ENCODE data around the gene EXOC4.
"Not testable (repeated sequence)": the region's sequence is repeated elsewhere in the genome, so short reads cannot be mapped to it uniquely, and the experiment has no call there.

The EXOC4 gene

DNA sequence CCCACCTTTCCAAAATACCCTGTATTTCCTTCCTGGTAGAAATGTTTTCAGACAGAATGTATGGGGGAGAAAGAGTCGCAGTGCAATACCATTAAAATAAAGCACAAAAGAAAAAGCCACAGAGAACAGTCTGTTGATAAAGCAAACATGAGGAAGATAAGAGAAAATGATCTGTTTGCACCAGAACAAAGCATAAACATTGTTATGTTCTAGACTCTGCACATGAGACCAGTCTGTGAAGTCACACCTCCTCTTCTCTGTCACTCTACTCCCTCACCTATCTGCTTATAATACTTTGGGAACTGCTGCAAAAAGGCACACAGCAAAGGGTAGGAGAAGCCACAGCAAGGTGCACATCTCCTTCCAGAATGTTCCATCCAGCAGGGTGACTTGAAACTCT is 807.0 kb downstream of the EXOC4 start:
- DNase-seq, result no peak

DNA sequence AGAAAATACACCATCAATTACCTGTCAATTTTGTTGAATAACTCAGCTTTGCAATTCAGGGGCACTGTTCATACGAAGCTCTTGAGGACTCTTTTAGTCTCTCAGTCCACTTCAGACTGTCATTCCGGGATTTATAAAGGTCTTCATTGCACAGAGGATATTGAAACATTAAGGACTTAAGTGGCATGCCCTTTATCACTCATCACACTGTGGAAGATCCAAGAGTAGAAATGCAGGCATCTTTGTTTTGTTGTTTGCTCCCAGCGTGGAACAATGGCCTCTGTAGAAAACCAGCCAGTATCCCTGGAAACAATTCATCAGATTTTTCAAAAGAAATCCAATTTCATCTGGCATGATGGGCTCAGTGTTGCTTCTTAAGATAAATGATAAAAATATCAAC is 808.0 kb downstream of the EXOC4 start:
- DNase-seq, result no peak

DNA sequence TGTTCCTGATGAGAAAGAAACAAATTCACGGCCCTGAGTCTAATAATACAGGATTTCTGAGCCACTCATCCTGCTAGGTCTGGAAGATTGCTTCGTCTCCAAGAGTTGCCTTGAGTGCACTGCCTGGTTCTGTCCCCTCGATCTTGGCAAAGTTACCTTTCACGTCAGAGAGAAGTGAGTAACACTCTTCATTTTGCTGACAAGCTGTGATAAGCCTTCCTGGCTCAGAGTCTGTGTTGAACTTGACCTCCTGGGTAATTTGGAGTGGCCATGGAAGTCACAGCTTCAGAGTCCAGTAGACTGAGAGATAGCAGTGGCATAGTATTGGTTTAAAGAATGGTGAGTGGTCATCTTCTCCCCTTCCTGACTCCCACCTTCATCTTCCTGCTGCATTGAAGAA is 809.6 kb downstream of the EXOC4 start:
- no peak for DNase-seq

GRCh38 chr7:134065415-134065814 is 812.5 kb downstream of the EXOC4 start:
- no peak for DNase-seq

DNA sequence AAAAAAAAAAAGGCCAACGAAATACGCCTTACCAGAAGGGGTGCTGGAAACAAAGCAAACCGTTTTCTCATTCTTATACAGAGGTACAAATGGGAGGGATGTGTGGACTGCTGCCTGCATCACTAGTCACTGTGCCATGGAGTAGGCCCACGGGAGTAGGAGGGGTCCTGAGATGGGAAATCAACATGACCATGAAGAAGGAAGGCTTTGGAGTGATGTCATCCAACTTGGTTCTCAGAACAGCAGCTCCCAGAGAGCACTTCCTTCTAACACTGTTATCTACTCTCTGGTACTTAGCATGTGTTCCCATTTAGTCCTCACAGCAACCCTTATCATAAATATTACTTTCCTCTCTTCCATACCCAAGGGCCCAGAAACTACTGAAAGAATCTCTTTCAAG is 814.3 kb downstream of the EXOC4 start:
- no peak for DNase-seq

DNA sequence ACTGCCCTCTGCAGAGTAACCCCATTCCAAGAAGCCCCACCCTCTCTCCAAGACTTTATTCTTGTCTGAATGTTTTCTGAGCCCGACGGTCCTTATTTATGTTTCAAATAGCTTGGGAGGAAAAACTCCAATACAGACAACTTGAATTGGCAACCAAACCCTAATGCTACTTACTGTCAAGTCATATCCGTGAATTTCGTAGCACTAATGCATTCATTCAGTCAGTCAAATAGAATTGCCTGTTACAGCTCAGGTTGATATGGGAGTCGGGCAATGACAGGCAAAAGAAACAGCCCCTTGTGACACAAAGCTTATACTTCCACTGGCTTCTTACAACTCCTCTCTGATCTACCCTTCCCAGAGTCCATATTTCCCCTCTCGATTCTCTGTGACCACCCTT is 815.8 kb downstream of the EXOC4 start:
- DNase-seq, result no peak

DNA sequence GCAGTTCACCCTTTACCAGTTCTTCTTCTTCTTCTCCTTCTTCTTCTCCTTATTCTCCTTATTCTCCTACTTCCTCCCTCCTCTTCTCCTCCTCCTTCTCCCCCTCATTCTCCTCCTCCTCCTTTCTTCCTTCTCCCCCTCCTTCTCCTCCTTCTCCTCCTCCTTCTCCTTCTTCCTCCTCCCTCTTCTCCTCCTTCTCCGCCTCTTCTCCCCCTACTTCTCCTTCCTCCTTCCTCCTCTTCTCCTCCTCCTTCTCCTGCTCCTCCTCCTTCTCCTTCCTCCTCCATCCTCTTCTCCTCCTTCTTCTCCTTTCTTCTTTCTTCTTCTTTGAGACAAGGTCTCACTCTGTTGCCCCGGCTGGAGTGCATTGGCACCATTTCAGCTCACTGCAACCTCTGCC is 816.3 kb downstream of the EXOC4 start:
- DNase-seq, result no peak

DNA sequence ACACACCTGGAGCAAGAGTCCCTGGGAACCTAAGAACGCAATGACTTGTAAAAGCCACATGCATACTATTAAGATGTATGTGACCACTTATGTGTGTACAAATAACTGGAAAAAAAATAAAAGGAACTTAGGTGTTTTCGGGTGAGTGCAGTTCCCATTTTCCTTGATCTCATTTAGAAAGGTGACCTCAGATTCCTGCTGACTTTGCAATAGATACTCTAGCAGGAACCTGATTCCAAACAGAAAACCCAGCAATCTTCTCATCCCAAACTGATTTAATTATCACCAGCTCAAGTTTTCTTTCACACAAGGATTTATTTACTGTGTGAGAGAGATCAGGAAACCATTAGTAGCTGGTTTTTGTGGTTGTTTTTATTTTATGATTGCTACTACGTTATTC is 817.8 kb downstream of the EXOC4 start:
- DNase-seq, result no peak

DNA sequence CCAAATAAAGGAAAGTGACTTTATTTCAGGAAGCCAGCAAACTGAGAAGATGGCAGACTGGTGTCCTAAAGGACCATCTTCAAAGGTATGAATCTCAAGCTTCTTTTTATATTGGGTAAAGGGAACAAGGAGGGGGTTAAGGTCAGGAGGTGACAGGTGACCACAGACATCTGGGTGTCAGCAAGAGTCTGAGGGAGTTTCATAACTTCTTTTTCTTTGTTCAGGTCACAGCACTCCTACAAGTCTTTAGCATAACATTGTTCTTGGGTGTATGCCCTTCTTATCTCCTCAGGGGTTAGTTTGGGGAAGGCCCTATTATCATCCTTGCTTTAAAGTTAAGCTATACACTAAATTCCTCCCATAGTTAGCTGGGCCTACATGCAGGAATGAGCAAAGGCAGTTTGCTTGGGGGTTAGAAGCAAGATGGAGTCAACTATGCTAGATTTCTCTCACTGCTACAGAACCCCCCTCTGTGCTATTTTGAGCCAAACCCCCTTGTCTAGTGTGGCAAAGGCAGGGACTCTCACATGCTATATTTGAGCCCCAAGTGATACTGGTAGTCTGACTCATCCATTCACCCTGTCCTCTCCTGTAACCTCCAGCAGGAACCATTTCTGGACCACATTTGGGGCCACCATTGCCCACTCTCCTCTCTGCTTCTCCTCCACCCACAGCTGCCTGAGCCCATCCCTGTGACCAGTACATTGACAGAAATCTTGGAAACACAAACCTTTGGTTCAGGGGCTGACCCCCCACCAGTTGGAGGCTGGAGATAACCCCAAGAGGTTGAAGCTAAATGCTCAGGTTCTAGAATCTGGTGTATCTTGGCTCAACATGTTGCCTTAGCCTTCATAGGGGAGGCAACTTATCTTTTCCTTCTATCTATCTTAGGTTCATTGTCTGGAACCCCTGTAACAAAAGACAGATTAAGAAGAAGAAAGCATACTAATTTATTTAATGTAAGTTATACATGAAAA is 818.8 kb downstream of the EXOC4 start:
- no peak for DNase-seq

- DNase-seq, result no peak
Measured at GRCh38 chr7:134073276-134073675, 820.4 kb downstream of the EXOC4 start.

GRCh38 chr7:134075799-134076198 is 822.9 kb downstream of the EXOC4 start:
- no peak for DNase-seq

DNA sequence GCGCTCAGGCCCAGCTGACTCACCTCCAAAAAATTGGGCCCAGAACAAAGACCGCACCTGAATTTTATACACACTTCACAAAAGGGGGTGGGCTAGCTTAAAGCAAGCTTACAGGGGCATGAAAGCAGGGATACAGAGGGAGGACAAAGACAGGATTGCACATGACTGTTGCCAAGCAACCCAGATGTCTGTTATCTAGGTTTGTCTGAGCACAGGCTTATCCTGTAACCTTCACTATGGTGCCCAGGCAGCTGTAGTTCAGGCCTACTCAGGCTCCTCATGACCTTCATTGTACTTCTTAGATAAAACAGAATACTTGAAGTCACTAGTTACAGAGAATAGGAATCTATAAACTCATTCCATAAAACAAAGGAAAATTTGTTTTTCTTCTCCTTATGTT is 824.7 kb downstream of the EXOC4 start:
- DNase-seq, result not testable (repeated sequence)

GRCh38 chr7:134078991-134079390 is 826.1 kb downstream of the EXOC4 start:
- no peak for DNase-seq

DNA sequence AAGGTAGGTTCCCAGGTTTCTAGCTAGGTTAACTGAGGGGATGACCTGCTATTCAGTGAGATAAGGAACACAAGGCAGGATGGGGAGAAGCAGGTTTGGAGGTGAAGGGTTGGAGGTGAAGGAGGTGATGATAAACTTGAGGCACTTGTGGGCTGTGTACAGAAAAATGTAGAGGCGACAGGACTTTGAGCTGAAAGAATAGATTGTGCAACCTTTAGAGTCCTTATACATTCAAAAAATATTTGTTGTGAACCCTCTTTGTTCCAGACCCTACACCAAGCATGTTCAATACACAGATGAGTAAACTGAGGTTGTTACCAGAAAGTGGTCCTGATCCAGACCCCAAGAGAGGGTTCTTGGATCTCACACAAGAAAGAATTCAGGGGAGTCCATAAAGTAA is 828.8 kb downstream of the EXOC4 start:
- DNase-seq, result no peak

GRCh38 chr7:134083766-134084487 is 831.0 kb downstream of the EXOC4 start:
- DNase-seq, result no peak

- DNase-seq, result no peak
Measured at GRCh38 chr7:134084488-134085144, 831.7 kb downstream of the EXOC4 start.

DNA sequence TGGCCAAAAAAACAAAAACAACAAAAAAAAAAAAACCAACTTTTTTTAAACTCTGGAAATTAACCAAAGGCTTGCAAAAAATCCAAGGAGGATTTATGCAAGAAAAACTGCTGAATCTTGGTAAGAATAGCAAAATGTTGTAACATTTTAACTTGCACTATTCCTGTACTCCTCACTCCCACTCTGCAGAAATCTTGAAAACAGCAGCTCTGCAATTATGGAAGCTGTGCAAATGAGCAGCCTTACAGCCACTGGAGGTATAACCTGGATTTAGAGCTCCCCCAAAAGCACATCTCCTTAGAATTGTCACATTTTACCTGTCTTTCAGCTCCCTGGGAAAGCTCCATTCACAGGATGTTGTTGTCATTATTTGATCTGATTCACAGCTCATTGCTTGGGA is 832.4 kb downstream of the EXOC4 start:
- DNase-seq, result no peak

DNA sequence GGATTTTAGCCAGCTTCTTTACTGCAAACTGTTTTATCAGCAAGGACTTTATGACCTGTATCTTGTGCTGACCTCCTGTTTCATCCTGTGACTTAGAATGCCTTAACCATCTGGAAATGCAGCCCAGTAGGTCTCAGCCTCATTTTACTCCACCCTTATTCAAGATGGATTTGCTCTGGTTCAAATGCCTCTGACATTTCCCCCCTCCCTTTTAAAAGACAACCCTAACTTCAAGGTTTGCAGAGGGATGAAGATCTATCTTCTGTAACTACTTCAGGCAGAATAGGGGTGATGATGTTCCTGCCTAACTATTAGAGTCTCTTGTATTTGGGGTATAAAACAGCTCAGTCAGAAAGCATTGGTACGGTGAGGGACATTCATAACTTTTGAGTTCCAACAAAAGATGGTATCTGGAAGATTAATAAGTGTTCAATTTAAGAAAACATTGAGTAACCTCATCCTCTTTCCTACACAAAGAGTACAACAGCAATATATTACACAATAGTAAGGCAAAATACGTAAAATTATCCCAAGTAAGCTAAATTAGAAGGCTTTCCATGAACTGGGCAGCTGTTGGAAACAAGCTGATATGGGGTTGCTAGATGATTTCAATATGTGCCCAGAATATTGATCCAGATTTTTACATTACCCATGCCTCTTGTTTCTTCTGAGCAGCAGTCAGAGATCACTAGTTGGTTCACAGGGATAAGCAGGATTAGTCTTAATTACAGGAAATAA is 834.3 kb downstream of the EXOC4 start:
- DNase-seq, result no peak

GRCh38 chr7:134088199-134088598 is 835.3 kb downstream of the EXOC4 start:
- DNase-seq, result no peak

GRCh38 chr7:134089446-134089845 is 836.6 kb downstream of the EXOC4 start:
- DNase-seq, result no peak

DNA sequence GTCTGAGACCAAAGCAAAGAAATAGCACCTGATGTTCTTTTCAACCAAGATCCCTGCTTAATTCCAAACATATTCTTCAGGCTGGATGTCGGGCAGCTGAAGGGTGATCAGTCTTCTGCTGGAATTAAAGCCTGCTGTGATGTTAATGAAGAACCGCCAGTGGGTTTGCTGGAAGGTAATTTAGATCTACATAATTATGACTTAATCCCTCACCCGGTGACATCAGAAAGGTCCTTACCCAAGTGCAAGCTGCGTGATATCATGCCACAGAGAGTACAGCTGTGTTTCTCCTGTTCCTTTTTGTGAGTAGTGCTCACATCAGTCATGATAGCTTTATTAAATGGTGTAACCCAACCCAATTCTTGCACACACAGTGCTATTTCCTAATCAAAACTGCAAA is 845.2 kb downstream of the EXOC4 start:
- no peak for DNase-seq

DNA sequence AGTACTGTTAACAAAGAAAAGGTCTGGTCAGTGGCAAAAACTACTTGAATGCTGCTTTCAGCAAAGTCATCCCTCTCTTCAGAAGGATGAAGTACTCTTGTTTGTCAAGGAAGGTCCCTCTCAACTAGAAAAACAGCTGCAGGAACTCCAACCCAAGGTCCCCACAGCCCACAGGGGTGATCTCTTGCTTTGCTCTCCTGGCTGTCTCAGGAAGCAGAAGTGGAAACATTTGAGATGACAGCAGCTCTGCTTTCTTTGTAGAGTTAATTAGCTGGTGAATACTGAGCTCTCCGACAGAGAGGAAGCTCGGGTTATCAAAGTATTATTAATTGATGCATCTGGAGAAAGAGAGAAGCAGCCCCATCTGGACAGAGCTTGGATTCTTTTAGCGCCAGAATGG is 848.8 kb downstream of the EXOC4 start:
- DNase-seq, result no peak

DNA sequence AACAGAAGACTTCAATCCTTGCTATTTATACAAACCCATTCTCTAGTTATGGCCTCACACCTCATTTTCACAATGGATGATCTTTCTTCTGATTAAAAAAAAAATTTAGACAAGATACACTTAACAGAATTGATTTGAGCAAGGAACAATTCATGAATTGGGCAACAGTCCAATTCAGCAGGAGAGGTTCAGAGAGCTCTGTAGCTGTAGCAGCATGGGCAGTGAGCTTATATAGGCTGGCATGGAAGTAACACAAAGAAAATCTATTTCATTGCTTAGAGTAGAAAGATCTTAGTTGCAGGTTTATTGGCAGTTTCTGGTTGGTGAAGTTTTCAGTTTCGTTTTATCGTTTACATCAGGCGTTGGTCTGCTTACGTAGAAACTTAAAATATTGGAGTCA is 851.3 kb downstream of the EXOC4 start:
- no peak for DNase-seq

Measured in hippocampal formation (tissue), 2 donors.